ENCODE results near the gene MRM1.

- no peak for TF ChIP-seq CTCF (IDR thresholded peaks at IDR 0.05; ENCODE audit: insufficient read depth, low read depth, low read length)
- no peak for TF ChIP-seq EZH2 (IDR thresholded peaks at IDR 0.05; ENCODE audit: insufficient read depth, low read length)
Measured at GRCh38 chr17:36594626-36595401, 6.6 kb upstream of the MRM1 start.

All from astrocyte (in vitro differentiated cells and primary cell).